Mammary epithelial cell (primary cell): ENCODE measurements around the gene TCF12.

Experiments
- EZH2 ChIP-seq: IDR thresholded peaks from 2 replicates; pipeline ENCODE4 v1.6.1; 2012; ENCODE audit warnings: low read length, inconsistent platforms, borderline replicate concordance
- TF ChIP-seq, protein P1 (sequence below), 2 donors: IDR thresholded peaks in 1 of 2; conservative IDR thresholded peaks in 1 of 2; 2 replicates each; pipeline ENCODE4 v1.5.1; 2011 to 2012; ENCODE audit warnings: inconsistent platforms in 2 of 2, low read length in 2 of 2, mild to moderate bottlenecking in 2 of 2, control low read depth in 1 of 2, low read depth in 1 of 2; ENCODE audit not compliant: insufficient read depth in 1 of 2; ENCODE audit errors: extremely low read depth in 1 of 2

DNA sequence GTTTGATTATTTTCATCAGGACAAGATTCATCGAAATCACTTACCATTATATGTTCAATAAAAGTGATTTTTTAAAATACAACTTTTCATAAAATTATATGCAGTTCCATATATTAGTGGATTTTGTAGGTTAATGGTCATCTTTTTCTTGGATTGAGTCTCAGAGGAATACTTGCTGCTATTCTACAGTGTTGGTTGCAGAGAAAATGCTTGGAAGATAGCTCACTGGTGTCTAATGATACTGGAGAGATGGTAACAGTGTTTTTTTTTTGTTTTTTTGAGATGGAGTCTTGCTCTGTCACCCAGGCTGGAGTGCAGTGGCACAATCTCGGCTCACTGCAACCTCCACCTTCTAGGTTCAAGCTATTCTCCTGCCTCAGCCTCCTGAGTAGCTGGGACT, 143.3 kb downstream of the TCF12 start:
- TF ChIP-seq, protein P1, sequence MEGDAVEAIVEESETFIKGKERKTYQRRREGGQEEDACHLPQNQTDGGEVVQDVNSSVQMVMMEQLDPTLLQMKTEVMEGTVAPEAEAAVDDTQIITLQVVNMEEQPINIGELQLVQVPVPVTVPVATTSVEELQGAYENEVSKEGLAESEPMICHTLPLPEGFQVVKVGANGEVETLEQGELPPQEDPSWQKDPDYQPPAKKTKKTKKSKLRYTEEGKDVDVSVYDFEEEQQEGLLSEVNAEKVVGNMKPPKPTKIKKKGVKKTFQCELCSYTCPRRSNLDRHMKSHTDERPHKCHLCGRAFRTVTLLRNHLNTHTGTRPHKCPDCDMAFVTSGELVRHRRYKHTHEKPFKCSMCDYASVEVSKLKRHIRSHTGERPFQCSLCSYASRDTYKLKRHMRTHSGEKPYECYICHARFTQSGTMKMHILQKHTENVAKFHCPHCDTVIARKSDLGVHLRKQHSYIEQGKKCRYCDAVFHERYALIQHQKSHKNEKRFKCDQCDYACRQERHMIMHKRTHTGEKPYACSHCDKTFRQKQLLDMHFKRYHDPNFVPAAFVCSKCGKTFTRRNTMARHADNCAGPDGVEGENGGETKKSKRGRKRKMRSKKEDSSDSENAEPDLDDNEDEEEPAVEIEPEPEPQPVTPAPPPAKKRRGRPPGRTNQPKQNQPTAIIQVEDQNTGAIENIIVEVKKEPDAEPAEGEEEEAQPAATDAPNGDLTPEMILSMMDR (conservative IDR thresholded peaks at IDR 0.05 in 1 of 2, IDR thresholded peaks at IDR 0.05 in 1 of 2; ENCODE audit: extremely low read depth in 1 of 2, insufficient read depth in 1 of 2, low read depth in 1 of 2, low read length in 2 of 2) = no peak
- TF ChIP-seq EZH2 = no peak
